GM10266 (cell line): ENCODE measurements around the gene FAM186B.

Source experiments
- DNase-seq: peaks from one replicate; pipeline ENCODE4 v3.0.0; 2012; ENCODE audit errors: extremely low spot score
- CTCF ChIP-seq: IDR thresholded peaks from 2 replicates; pipeline ENCODE4 v1.5.1; 2012; ENCODE audit warnings: mild to moderate bottlenecking, low read depth; ENCODE audit not compliant: control insufficient read depth, insufficient read depth; ENCODE audit errors: missing control alignments

Gene FAM186B

GRCh38 chr12:49633703-49634345 is 28.4 kb upstream of the FAM186B start:
- no peak for TF ChIP-seq CTCF
- no peak for DNase-seq

- DNase-seq: no peak
- no peak for TF ChIP-seq CTCF
These were observed 27.7 kb upstream of the FAM186B start for GRCh38 chr12:49632986-49633702.

- DNase-seq: no peak
- no peak for TF ChIP-seq CTCF
These were observed 27.0 kb upstream of the FAM186B start for GRCh38 chr12:49632401-49632800.

GRCh38 chr12:49631336-49631907 is 26.0 kb upstream of the FAM186B start:
- no peak for TF ChIP-seq CTCF
- DNase-seq: no peak

- DNase-seq: no peak
- no peak for TF ChIP-seq CTCF
These were observed 22.4 kb upstream of the FAM186B start for GRCh38 chr12:49627752-49628360.

GRCh38 chr12:49626836-49627235 is 21.4 kb upstream of the FAM186B start:
- no peak for TF ChIP-seq CTCF
- DNase-seq: no peak
